ENCODE results near the gene ERCC5. TPM values are rescaled to one million over a fixed set of nuclear protein-coding genes. Genes with fewer than 3 reads are reported as not detected.

The ERCC5 gene
- total and polyA plus RNA-seq, 2 of the 8 experiments (the other 6 are each of a cell fraction or from before 2014, with no cell fraction given): 3.8 to 24.4 TPM

GRCh38 chr13:102800145-102801041, 45.4 kb upstream of the ERCC5 start:
- ChIA-PET POLR2A (ENCODE audit: partially characterized antibody) (interaction anchor here (1.2 to 2.2 kb wide), 3 partner anchors 26 to 208 kb away, joined by 3 to 12 read pairs (median 7); partner anchors contain the start of genes ERCC5 and TEX30), CTCF (ENCODE audit: partially characterized antibody) (interaction anchor here (0.6 to 3.0 kb wide), 28 partner anchors 8 to 1483 kb away, joined by 3 to 28 read pairs (median 4); partner anchors contain the start of genes ERCC5 and TEX30)
- Histone ChIP-seq H3K36me3 (ENCODE audit: control insufficient read depth in 2 of 4, insufficient read depth in 4 of 4, low read length in 3 of 4) (no peaks in the 10 kb centered on the region), H4K91ac (replicated peaks; ENCODE audit: insufficient read length, low read length) (no peak overlapping the region), H4K8ac (ENCODE audit: extremely low read depth, insufficient read depth, low read length) (no peak overlapping the region; the same call in 1 of the 2 replicates), H4K5ac (ENCODE audit: insufficient read length, low read depth, low read length) (no peak overlapping the region), H2BK12ac (ENCODE audit: low read depth, low read length) (no peak overlapping the region), H2BK120ac (replicated peaks; ENCODE audit: low read depth, low read length) (no peak overlapping the region), H2BK20ac (ENCODE audit: low read length) (no peak overlapping the region), H3K9me3 (ENCODE audit: insufficient read depth in 2 of 2, low read depth in 1 of 2, low read length in 1 of 2) (no peaks in the 10 kb centered on the region), H3K14ac (ENCODE audit: insufficient read length) (no peak overlapping the region), H3K79me2 (ENCODE audit: control insufficient read depth in 1 of 2, insufficient read depth in 2 of 2, low read length in 2 of 2) (no peaks in the 10 kb centered on the region), H3K18ac (ENCODE audit: extremely low read depth, low read length) (no peak overlapping the region; the same call in 1 of the 2 replicates), H3K4me1 (replicated peaks in 1 of 4; ENCODE audit: control insufficient read depth in 3 of 4, insufficient read depth in 4 of 4, low read length in 3 of 4) (no peaks in the 10 kb centered on the region), H3K9ac (replicated peaks in 1 of 4; ENCODE audit: extremely low read depth in 1 of 4, low read depth in 3 of 4, low read length in 3 of 4) (peak overlapping the region in 3 of 4 experiments; percentile 28 to 44 (median 40); a peak in 3 of 7 replicates), H3K27me3 (replicated peaks in 1 of 4; ENCODE audit: control insufficient read depth in 3 of 4, extremely low read depth in 1 of 4, insufficient read depth in 3 of 4, low read length in 3 of 4) (peaks cover 0 to 11% (median 8%) of the 10 kb centered on the region in 4 experiments; a peak in 6 of 7 replicates), H2AK5ac (ENCODE audit: low read depth, low read length) (no peak overlapping the region), H3K27ac (ENCODE audit: low read depth, low read length) (no peak overlapping the region), H2AFZ (ENCODE audit: low read length) (peak overlapping the region; percentile 66; the same call in 1 of the 2 replicates), H3K4ac (replicated peaks; ENCODE audit: insufficient read length, low read depth, low read length) (no peak overlapping the region), H4K20me1 (replicated peaks in 1 of 2; ENCODE audit: control insufficient read depth in 1 of 2, insufficient read depth in 2 of 2, low read length in 2 of 2) (no peaks in the 10 kb centered on the region), H2BK15ac (ENCODE audit: low read length) (no peak overlapping the region), H3K23ac (ENCODE audit: insufficient read length) (no peak overlapping the region), H3K23me2 (ENCODE audit: low read depth, low read length) (peaks cover 16% of the 10 kb centered on the region; the same call in 1 of the 2 replicates), H3K79me1 (ENCODE audit: low read depth, low read length) (no peaks in the 10 kb centered on the region), H3K4me3 (ENCODE audit: extremely low read depth in 1 of 4, insufficient read depth in 2 of 4, low read depth in 3 of 4, low read length in 4 of 4) (peak overlapping the region; percentile 65 to 87 (median 83)), H2BK5ac (ENCODE audit: low read depth, low read length) (no peak overlapping the region; the same call in 1 of the 2 replicates), H3K4me2 (ENCODE audit: insufficient read depth in 1 of 2, low read depth in 2 of 2, low read length in 2 of 2) (peak overlapping the region; percentile 80 to 93), H3K56ac (replicated peaks; ENCODE audit: insufficient read length, low read depth, low read length) (no peak overlapping the region)
- FAIRE-seq (no peak), DNase-seq (ENCODE audit: low read depth in 1 of 2, low spot score in 2 of 2) (peak in 1 of 2 experiments; percentile 92)
- 4% methylated on average over 73 of the region's 81 CpGs; no CpG with 5 or more reads in 1 of the 2 experiments for WGBS, 2 experiments (ENCODE audit: extremely low coverage in 1 of 2, insufficient coverage in 1 of 2, insufficient read length in 1 of 2, insufficient replicate concordance in 2 of 2, low coverage in 1 of 2, low lambda C conversion rate in 2 of 2, missing lambda C conversion rate in 1 of 2)
- TF ChIP-seq RNF2 (IDR thresholded peaks at IDR 0.05; ENCODE audit: borderline replicate concordance, low read depth, low read length, missing control alignments, poor library complexity, severe bottlenecking) (no peak), POU5F1 (IDR thresholded peaks at IDR 0.05; ENCODE audit: low read depth, low read length) (no peak), NRF1 (IDR thresholded peaks at IDR 0.05; ENCODE audit: low read depth, low read length) (no peak), E2F6 (IDR thresholded peaks at IDR 0.05) (peak; percentile 53; the same call in 1 of the 2 replicates), GTF2F1 (IDR thresholded peaks at IDR 0.05; ENCODE audit: borderline replicate concordance, low read depth, low read length) (no peak), KDM4A (IDR thresholded peaks at IDR 0.05; ENCODE audit: low read depth, low read length, severe bottlenecking) (peak; percentile 25), SIN3A (conservative IDR thresholded peaks at IDR 0.05 in 1 of 2, IDR thresholded peaks at IDR 0.05 in 1 of 2; ENCODE audit: low read depth in 1 of 2, low read length in 2 of 2) (peak in 1 of 2 experiments; percentile 88; a peak in 2 of 4 replicates), PHF8 (conservative IDR thresholded peaks at IDR 0.05; ENCODE audit: low read depth, low read length) (0 out of 2 replicates have a peak, but pooled peaks have one; percentile 19)
